ENCODE data around the gene TENT5A. TPM values are rescaled to one million over a fixed set of nuclear protein-coding genes. Genes with fewer than 3 reads are reported as not detected.

The TENT5A gene
- total RNA-seq, 1 experiment from 2014 or later: 1.7 TPM

GRCh38 chr6:81764531-81764930 lies 12.1 kb upstream of the TENT5A start:
- H3K4me1 ChIP-seq (ENCODE audit: control insufficient read depth, insufficient read depth, low read length): no peaks in the 10 kb centered on the region
- DNase-seq (ENCODE audit: low read depth, low spot score): no peak
- in situ Hi-C loops (cut with HindIII; ENCODE audit: low pct_unique_long_range_greater_than_20kb, low sequenced_read_pairs) (no loop called here), intact Hi-C loops (cut with micrococcal nuclease; ENCODE audit: unreplicated experiment) (no loop called here)
- POLR2A ChIA-PET: no interaction called here
- no TSS peak for BruUV-seq (replicated peaks)
- H3K27me3 ChIP-seq (ENCODE audit: control insufficient read depth, insufficient read depth, low read length): no peaks in the 10 kb centered on the region
- TF ChIP-seq SIN3A (IDR thresholded peaks at IDR 0.05; ENCODE audit: borderline replicate concordance, insufficient read depth, low read depth, low read length) (no peak), TCF7L2 (IDR thresholded peaks at IDR 0.05; ENCODE audit: low read depth, low read length) (no peak), POLR2AphosphoS5 (IDR thresholded peaks at IDR 0.05; ENCODE audit: low read depth, low read length) (no peak)
- TF ChIP-seq, protein P1, sequence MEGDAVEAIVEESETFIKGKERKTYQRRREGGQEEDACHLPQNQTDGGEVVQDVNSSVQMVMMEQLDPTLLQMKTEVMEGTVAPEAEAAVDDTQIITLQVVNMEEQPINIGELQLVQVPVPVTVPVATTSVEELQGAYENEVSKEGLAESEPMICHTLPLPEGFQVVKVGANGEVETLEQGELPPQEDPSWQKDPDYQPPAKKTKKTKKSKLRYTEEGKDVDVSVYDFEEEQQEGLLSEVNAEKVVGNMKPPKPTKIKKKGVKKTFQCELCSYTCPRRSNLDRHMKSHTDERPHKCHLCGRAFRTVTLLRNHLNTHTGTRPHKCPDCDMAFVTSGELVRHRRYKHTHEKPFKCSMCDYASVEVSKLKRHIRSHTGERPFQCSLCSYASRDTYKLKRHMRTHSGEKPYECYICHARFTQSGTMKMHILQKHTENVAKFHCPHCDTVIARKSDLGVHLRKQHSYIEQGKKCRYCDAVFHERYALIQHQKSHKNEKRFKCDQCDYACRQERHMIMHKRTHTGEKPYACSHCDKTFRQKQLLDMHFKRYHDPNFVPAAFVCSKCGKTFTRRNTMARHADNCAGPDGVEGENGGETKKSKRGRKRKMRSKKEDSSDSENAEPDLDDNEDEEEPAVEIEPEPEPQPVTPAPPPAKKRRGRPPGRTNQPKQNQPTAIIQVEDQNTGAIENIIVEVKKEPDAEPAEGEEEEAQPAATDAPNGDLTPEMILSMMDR (IDR thresholded peaks at IDR 0.05): no peak
- TF ChIP-seq, protein P2, sequence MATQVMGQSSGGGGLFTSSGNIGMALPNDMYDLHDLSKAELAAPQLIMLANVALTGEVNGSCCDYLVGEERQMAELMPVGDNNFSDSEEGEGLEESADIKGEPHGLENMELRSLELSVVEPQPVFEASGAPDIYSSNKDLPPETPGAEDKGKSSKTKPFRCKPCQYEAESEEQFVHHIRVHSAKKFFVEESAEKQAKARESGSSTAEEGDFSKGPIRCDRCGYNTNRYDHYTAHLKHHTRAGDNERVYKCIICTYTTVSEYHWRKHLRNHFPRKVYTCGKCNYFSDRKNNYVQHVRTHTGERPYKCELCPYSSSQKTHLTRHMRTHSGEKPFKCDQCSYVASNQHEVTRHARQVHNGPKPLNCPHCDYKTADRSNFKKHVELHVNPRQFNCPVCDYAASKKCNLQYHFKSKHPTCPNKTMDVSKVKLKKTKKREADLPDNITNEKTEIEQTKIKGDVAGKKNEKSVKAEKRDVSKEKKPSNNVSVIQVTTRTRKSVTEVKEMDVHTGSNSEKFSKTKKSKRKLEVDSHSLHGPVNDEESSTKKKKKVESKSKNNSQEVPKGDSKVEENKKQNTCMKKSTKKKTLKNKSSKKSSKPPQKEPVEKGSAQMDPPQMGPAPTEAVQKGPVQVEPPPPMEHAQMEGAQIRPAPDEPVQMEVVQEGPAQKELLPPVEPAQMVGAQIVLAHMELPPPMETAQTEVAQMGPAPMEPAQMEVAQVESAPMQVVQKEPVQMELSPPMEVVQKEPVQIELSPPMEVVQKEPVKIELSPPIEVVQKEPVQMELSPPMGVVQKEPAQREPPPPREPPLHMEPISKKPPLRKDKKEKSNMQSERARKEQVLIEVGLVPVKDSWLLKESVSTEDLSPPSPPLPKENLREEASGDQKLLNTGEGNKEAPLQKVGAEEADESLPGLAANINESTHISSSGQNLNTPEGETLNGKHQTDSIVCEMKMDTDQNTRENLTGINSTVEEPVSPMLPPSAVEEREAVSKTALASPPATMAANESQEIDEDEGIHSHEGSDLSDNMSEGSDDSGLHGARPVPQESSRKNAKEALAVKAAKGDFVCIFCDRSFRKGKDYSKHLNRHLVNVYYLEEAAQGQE (IDR thresholded peaks at IDR 0.05; ENCODE audit: insufficient read depth in 1 of 2, low read depth in 2 of 2, low read length in 1 of 2): no peak
- no peaks in the 10 kb centered on the region for H3K36me3 ChIP-seq (ENCODE audit: control insufficient read depth, insufficient read depth, low read length)
- no peak overlapping the region for H3K27ac ChIP-seq (ENCODE audit: low read length)
- ATAC-seq: no peak
- no peak overlapping the region for H3K4me3 ChIP-seq (ENCODE audit: low read depth in 2 of 2, low read length in 2 of 2)
- no peaks in the 10 kb centered on the region for H3K9me3 ChIP-seq (ENCODE audit: control insufficient read depth, insufficient read depth, low read depth, low read length)
- CTCF ChIA-PET: no interaction called here

DNA sequence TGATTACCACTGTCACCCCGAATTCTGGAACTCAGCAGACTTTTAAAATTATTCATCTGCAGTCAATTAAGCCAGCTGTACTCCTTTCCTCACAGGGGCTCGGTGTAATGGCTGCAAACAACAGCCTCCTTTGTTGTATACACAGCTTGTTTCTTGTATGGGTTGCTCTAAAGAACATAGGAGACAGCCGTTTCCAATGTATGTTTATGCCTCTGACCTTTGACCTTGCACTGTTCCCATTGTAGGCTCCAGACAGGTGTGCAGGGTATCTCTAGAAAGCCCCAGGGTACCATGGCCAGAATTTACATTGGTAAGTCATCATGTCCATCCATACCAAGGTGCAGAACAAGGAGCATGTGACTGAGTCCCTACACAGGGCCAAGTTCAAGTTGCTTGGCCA lies 11.5 kb upstream of the TENT5A start:
- H3K27me3 ChIP-seq (ENCODE audit: control insufficient read depth, insufficient read depth, low read length): no peaks in the 10 kb centered on the region
- no peak for TF ChIP-seq TCF7L2 (IDR thresholded peaks at IDR 0.05; ENCODE audit: low read depth, low read length)
- ATAC-seq (no peak), DNase-seq (ENCODE audit: low read depth, low spot score) (no peak)
- no peaks in the 10 kb centered on the region for H3K4me1 ChIP-seq (ENCODE audit: control insufficient read depth, insufficient read depth, low read length)
- no peaks in the 10 kb centered on the region for H3K36me3 ChIP-seq (ENCODE audit: control insufficient read depth, insufficient read depth, low read length)
- no peak overlapping the region for H3K4me3 ChIP-seq (ENCODE audit: low read depth in 2 of 2, low read length in 2 of 2)
- ChIA-PET POLR2A (no interaction called here), CTCF (no interaction called here)
- in situ Hi-C loops (cut with HindIII; ENCODE audit: low pct_unique_long_range_greater_than_20kb, low sequenced_read_pairs) (no loop called here), intact Hi-C loops (cut with micrococcal nuclease; ENCODE audit: unreplicated experiment) (no loop called here)
- BruUV-seq (replicated peaks): no TSS peak
- no peak overlapping the region for H3K27ac ChIP-seq (ENCODE audit: low read length)
- H3K9me3 ChIP-seq (ENCODE audit: control insufficient read depth, insufficient read depth, low read depth, low read length): no peaks in the 10 kb centered on the region

DNA sequence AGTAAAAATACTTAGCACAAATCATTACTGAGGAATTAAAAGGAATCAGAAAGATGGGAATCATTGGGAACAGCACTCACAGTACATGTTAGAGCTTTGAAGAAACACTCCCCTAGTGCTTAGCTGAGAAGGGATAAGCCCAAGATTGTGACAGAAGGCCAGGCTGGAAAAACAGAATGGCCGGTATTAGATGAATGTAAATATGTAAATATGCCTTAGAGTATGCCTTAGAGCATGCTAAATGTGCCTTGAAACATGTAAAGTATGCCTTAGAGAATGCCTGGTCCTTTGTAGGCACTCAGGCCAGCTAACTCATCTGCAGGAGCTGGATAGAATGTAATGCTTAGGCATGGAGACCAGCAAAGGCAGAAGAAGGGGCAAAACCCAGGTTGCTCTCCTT lies 10.6 kb upstream of the TENT5A start:
- ATAC-seq (no peak), DNase-seq (ENCODE audit: low read depth, low spot score) (no peak)
- Histone ChIP-seq H3K9me3 (ENCODE audit: control insufficient read depth, insufficient read depth, low read depth, low read length) (no peaks in the 10 kb centered on the region), H3K36me3 (ENCODE audit: control insufficient read depth, insufficient read depth, low read length) (no peaks in the 10 kb centered on the region), H3K27ac (ENCODE audit: low read length) (no peak overlapping the region), H3K4me3 (ENCODE audit: low read depth in 2 of 2, low read length in 2 of 2) (no peak overlapping the region), H3K4me1 (ENCODE audit: control insufficient read depth, insufficient read depth, low read length) (no peaks in the 10 kb centered on the region), H3K27me3 (ENCODE audit: control insufficient read depth, insufficient read depth, low read length) (no peaks in the 10 kb centered on the region)
- CTCF ChIA-PET: no interaction called here
- no TSS peak for BruUV-seq (replicated peaks)
- TF ChIP-seq POLR2AphosphoS5 (IDR thresholded peaks at IDR 0.05; ENCODE audit: low read depth, low read length): no peak
- TF ChIP-seq TCF7L2 (IDR thresholded peaks at IDR 0.05; ENCODE audit: low read depth, low read length): no peak
- TF ChIP-seq SIN3A (IDR thresholded peaks at IDR 0.05; ENCODE audit: borderline replicate concordance, insufficient read depth, low read depth, low read length): no peak
- TF ChIP-seq, protein P1 (IDR thresholded peaks at IDR 0.05): no peak
- POLR2A ChIA-PET: no interaction called here
- intact Hi-C loops (cut with micrococcal nuclease; ENCODE audit: unreplicated experiment): no loop called here
- in situ Hi-C loops (cut with HindIII; ENCODE audit: low pct_unique_long_range_greater_than_20kb, low sequenced_read_pairs): no loop called here

Measured in Panc1 (cell line).